Cardiac fibroblast (primary cell): Measurements from ENCODE around the gene BANF2.

Experiments used
- DNase-seq, 2 donors: peaks; one replicate each; pipeline versions ENCODE4 v3.0.0 to v3.0.0-alpha.2; 2010; ENCODE audit warnings: low read depth in 2 of 2
- H3K4me3 ChIP-seq, 2 donors: replicated peaks in 1 of 2; 1 replicate in 1 of 2; 2 replicates in 1 of 2; pipeline ENCODE4 v1.5.1; 2011; ENCODE audit warnings: low read depth in 2 of 2, low read length in 2 of 2, mild to moderate bottlenecking in 2 of 2, moderate library complexity in 1 of 2
- TF ChIP-seq, protein P1 (sequence below): IDR thresholded peaks from one replicate; pipeline ENCODE4 v1.5.1; 2011; ENCODE audit warnings: low read depth, mild to moderate bottlenecking, low read length, inconsistent platforms

The BANF2 gene

DNA sequence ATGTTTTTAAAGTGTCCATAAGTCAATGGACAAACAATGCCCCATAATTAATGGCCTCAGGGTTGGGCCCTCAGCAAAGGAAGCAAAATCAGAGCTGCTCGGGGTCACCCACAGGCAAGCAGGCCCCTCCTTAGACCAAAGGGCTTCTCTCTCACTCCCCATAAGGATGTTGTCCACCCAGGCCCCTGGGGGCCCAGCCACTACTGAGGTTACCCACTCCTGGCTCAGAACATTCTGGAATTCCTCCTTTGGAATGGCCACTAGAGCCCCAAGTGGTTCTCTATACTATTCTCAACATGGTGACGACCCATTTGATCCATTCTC, 50.9 kb downstream of the BANF2 start:
- no peak for DNase-seq
- H3K4me3 ChIP-seq = no peak overlapping the region
- TF ChIP-seq, protein P1, sequence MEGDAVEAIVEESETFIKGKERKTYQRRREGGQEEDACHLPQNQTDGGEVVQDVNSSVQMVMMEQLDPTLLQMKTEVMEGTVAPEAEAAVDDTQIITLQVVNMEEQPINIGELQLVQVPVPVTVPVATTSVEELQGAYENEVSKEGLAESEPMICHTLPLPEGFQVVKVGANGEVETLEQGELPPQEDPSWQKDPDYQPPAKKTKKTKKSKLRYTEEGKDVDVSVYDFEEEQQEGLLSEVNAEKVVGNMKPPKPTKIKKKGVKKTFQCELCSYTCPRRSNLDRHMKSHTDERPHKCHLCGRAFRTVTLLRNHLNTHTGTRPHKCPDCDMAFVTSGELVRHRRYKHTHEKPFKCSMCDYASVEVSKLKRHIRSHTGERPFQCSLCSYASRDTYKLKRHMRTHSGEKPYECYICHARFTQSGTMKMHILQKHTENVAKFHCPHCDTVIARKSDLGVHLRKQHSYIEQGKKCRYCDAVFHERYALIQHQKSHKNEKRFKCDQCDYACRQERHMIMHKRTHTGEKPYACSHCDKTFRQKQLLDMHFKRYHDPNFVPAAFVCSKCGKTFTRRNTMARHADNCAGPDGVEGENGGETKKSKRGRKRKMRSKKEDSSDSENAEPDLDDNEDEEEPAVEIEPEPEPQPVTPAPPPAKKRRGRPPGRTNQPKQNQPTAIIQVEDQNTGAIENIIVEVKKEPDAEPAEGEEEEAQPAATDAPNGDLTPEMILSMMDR = no peak

DNA sequence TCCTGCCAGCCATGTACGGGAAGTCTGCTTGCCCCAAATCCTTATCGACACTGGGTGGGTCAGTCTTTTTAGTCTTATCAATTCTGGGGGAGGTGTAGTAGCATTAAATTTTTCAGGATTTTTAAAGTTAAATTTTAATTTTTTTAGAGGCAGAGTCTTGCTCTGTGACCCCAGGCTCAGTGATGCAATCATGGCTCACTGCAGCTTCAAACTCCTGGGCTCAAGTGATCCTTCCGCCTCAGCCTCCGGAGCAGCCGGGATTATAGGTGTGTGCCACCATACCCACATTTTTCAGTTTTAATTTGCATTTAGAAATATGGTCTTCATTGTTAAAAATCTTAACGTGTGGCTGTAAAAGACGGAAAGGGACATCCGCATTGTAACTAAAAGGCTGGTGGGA, 51.9 kb downstream of the BANF2 start:
- TF ChIP-seq, protein P1 = no peak
- no peak overlapping the region for H3K4me3 ChIP-seq
- no peak for DNase-seq

DNA sequence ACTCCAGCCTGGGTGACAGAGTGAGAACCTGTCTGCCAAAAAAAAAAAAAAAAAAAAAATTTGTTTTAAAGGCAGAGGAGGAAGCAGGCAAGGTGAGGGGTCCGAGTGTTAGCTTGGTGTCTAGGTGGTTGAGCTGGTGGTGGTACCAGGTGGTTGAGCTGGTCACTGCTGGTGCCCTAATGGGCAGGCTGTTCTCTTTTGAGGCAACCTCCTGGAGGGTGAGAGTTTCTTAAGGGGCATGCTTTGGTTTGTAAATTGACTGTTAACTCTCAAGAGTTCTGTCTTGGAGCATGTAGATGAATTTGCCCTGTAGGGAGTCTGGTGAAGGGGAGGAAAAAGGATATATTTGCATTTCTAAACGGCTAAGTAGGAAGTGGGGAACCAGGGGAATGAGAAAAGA, 52.7 kb downstream of the BANF2 start:
- TF ChIP-seq, protein P1 = no peak
- DNase-seq = no peak
- H3K4me3 ChIP-seq = no peak overlapping the region

DNA sequence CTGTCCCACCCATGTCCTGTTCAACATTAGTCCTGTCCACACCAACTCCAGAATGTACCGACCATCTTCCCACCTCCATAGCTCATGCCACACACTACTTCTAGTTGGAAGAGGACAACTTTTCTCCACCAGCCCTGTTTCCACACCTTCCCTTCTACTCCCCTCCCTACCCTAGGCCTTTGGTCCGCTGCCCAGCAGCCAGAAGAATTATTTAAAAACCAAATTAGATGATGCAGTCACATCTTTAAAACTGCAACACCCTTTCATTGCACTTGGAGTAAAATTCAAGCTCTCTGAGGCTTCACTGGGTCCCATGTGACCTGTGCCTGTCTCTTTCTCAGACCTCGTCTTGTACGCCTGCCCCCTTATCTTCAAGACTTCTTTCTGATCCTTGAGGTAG, 53.8 kb downstream of the BANF2 start:
- DNase-seq = no peak
- no peak overlapping the region for H3K4me3 ChIP-seq
- TF ChIP-seq, protein P1 = no peak

DNA sequence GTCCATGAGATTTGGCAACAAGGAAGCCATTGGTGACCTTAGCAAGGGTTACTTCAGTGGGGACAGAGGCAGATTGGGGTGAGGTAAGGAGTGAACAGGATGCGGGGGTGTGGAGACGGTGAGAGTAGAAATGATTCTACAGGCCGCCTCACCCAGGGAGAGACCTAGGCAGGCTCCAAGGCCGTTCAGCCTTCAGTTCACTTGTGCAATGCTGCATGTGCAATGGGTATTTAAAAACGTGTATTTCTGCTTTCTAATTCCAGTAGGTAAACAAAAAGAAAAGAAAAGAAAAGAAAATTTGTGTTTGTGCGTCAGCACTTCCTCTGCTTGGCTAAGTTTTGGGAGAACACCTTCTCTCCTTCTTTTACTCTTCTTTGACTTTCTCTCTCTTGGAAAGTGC, 56.8 kb downstream of the BANF2 start:
- DNase-seq = no peak
- TF ChIP-seq, protein P1 = no peak
- no peak overlapping the region for H3K4me3 ChIP-seq

DNA sequence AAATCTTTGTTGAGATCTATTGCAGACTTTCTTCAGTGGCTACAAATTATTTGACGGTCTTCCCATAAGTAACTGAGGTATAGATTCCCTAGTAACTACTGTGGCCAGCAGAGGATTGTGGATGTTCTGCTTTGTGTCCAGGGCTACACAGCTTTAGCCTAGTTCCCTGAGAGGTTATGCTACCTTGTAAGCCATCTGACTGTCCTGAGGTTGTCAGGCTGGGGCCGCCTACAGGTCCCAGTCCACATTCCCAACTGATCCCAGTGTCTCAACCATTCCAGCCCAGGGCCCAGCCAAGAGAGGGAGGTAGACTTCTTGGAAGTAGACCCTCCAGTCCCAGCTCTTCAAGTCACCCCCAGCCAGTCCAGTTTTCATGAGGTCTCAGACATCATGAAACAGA, 57.7 kb downstream of the BANF2 start:
- DNase-seq = no peak
- no peak overlapping the region for H3K4me3 ChIP-seq
- TF ChIP-seq, protein P1 = no peak

DNA sequence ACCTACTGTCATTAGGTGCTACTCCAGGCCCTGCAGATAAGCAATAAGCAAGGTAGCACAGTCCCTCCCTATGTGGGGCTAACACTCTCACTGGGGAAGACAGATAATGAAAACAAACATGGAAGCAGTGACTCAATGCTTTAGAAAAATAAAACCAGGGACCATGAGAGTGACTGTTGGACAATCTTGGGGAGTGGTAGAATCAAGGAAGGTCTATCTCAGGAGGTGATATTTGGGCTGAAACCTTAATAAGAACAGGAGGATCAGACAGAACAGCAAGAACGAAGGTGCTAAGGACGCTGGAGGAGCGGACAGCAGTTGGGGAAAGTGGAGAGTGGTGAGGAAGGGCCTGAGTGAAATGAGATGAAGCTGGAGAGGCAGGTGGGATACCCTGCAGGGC, 58.2 kb downstream of the BANF2 start:
- TF ChIP-seq, protein P1 = no peak
- H3K4me3 ChIP-seq = no peak overlapping the region
- no peak for DNase-seq
